Measurements from ENCODE around the gene FOXN3.

The FOXN3 gene

GRCh38 chr14:89430391-89431236, 13.6 kb upstream of the FOXN3 start:
- DNase-seq, result no peak

GRCh38 chr14:89429199-89430181, 12.5 kb upstream of the FOXN3 start:
- peak; percentile 19 to 24 for DNase-seq

- DNase-seq, result peak in 1 of 2 donors; percentile 10
Measured at GRCh38 chr14:89428546-89429198, 11.6 kb upstream of the FOXN3 start.

GRCh38 chr14:89428173-89428523, 11.1 kb upstream of the FOXN3 start:
- DNase-seq, result no peak

DNA sequence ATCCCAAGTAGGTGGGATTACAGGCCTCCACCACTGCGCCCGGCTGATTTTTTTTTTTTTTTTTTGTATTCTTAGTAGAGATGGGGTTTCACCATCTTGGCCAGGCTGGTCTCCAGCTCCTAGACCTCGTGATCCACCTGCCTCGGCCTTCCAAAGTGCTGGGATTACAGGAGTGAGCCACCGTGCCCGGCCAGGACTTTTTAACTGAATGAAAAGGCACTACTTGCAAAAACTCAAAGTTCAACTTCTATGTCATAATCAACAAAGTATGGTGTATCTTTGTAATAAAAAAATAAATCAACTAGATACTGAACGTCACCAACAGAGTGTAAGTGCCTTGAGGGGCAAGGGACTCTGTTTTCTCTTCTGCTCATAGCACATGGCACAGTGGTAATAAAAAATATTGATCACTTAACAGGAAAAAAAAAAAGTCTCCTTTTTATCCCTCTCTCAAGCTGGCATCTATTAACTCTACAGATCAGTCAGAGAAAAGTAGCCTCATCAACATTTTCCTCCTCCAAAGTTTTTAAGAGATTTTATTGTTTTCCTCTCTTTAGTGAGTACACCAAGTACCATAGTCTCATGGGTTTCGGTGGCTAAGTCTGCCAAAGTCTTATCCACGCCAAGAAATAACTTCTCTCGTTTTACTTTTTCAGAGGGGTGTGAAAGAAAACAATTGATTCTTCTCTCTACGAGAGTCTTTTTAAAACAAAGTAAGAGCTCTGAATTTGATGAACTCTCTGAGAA, 10.6 kb upstream of the FOXN3 start:
- peak in 1 of 2 donors; percentile 37 for DNase-seq

GRCh38 chr14:89425931-89426330, 8.9 kb upstream of the FOXN3 start:
- no peak for DNase-seq

GRCh38 chr14:89424241-89424640, 7.2 kb upstream of the FOXN3 start:
- no peak for DNase-seq

DNA sequence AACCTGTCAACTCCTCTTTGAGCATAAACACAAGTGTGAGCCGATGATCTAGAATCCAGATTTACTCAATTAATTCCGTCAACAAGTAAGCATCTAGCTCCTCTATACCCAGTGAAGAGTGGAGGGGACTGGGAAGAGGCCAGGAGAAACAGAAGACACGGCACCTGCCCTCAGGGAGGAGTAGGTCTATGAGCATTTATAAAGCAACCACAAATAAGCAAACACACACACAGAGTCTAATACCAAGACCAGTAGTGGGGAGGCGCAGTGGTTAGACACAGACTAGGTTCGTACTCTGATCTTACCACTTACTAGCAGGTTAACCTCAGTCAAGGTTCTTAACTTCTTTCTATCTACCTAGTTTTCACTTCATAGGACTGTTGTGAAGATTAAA, 5.9 kb upstream of the FOXN3 start:
- no peak for DNase-seq

- DNase-seq, result no peak
Measured at GRCh38 chr14:89422181-89422951, 5.3 kb upstream of the FOXN3 start.

- no peak for DNase-seq
Measured at GRCh38 chr14:89420502-89420901, 3.5 kb upstream of the FOXN3 start.

GRCh38 chr14:89419973-89420482, 3.0 kb upstream of the FOXN3 start:
- no peak for DNase-seq

DNA sequence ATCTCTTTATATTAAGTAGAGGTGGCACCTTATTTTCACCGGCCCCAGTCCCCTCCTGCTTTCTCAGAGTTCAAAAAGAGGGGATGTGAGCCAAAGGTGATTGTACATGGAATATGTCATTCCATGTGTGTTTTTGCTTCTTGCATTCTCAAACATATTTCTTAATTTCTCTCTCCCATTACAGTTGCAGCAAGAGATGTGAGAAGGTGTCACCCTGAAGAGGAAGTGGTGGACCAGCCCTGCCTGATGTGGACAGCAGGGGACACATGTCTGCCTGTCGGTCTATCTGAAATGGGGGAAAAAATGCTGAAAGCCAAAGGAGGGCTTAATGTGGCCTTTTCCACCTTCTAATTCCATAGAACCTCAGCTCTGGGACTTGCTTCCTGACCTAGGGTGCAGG, 1.9 kb upstream of the FOXN3 start:
- no peak for DNase-seq

GRCh38 chr14:89418452-89418851, 1.4 kb upstream of the FOXN3 start:
- DNase-seq, result no peak

GRCh38 chr14:89417465-89418225, 612 bp upstream of the FOXN3 start:
- peak; percentile 45 to 52 for DNase-seq

DNA sequence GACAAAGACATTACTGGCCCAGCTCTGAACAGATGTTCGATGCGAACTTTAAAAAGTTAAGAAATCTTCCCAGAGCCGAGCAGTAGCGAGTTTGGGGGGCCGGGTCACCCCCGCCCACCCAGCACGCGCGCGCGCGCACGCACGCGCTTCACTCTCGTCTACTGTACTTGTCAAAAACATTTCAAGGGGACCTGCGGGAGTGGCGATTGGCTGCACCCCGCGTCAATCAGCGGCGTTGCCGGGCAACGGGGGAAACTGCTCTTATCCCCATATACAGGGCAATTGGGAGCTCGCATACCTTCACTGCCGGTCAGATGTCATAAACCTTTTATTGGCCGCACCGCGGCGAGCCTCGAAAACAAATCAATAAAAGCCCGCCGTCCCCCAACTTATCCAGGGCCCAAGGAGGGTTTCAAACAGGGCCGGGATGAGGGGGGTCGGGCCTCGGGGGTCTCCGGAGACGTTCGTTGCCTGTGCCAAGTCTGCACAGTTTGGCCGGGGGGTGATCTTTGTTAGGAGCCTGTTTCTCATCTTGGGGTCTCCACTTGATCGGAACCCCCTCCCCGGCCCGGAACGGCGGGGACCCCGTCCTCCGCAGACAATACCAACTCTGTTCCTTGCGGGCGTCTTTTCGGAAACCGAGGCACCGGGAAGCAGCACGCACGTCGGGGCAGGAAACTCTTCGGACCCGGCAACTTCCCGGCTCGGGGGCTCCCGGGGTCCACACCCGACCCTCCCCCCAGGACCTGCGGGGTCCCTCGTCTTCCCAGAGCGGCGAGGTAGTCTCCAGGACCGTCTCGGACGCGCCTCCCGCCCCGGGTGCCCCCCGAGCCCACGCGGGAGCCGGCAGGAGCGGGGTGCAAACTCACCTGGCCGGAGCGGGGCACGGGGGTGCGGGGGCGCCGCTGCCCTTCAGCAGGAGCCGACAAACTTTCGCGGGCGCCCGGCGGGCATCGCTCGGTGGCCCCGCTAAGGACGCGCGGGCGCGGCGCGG, 734 bp downstream of the FOXN3 start:
- DNase-seq, result peak; percentile 85 to 93

- DNase-seq, result no peak
Measured at GRCh38 chr14:89415159-89415558, 1.9 kb downstream of the FOXN3 start.

GRCh38 chr14:89411976-89412375, 5.1 kb downstream of the FOXN3 start:
- DNase-seq, result no peak

DNA sequence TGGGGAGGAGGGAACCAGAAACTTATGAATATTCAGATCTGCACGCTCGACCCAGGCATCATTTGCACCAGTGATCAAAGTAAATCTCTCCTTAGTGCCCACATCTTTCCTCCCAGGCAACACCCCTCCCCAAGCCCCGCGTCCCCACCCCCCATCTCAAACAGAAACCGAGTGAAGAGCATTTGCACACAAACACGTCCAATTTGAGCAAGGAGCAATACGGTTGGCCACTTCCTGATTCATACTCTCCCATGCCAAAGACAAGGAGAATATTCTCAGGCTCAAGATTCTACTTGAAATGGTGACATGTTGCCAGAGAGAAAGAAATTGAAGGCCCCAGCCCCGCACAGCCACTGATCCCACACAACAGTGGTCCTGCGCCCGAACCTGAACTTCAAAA, 7.1 kb downstream of the FOXN3 start:
- DNase-seq, result no peak
